Activated CD8-positive, alpha-beta memory T cell treated with anti-CD3 and anti-CD28 coated beads, Interleukin-2, amount 50 U/mL, for 24 hours (primary cell): ENCODE data around the gene TAOK3.
"Not testable (repeated sequence)": the region's sequence is repeated elsewhere in the genome, so short reads cannot be mapped to it uniquely, and the experiment has no call there.

ENCODE experiments used
- DNase-seq: peaks from one replicate; pipeline ENCODE4 v3.0.0-alpha.2; 2020; ENCODE audit errors: extremely low read depth

TAOK3 gene

GRCh38 chr12:118373616-118374015 is 909 bp upstream of the TAOK3 start:
- no peak for DNase-seq

- DNase-seq = no peak
These were observed 1.1 kb downstream of the TAOK3 start for GRCh38 chr12:118371321-118372282.

DNA sequence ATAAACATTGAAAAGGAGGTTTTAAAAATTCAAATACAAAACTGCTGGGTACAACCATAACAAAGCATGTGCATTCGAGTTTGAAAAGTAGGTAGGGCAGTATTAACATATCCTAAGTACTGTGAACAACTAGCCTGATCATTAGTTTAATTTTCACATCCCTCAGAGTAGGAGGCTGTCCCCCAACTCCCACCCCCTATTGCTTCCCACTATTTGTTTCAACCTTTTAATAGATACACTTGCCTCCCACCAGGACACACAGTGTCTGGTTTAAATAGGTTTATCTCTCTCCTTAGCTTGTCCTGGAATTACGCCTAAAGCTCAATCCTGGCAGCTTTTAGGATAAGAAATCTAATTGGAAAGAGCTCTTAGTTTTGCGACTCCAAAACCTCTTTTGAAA is 2.1 kb downstream of the TAOK3 start:
- no peak for DNase-seq

DNA sequence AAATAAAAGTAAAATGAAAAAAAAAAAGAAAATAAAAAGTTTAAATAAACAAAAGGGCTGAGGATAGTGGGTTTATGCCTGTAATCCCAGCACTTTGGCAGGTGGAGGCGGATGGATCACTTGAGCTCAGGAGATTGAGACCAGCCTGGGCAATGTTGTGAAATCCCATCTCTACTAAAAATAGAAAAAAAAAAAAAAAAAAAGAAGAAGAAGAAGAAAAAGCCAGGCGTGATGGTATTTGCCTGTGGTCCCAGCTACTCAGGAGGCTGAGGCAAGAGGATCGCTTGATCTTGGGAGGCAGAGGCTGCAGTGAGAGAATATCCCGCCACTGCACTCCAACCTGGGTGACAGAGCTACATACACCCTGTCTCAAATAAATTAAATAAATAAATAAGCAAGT is 3.9 kb downstream of the TAOK3 start:
- no peak for DNase-seq

DNA sequence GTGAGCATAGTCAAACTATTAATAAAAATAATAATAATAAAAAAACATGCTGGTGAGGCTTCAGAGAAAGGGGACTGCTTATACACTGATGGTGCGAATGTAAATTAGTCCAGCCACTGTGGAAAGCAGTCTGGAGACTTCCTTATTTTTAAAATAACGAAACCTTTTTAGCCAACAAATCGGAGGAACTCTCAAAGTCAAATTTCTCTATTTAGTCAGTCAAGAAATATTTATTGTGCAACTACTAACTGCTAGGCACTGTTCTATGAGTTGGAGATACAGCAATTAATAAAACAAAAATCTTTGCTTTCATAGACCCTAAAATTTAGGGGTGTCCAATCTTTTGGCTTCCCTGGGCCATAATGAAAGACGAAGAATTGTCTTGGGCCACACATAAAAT is 10.8 kb downstream of the TAOK3 start:
- no peak for DNase-seq

- no peak for DNase-seq
These were observed 11.7 kb downstream of the TAOK3 start for GRCh38 chr12:118361092-118361404.

DNA sequence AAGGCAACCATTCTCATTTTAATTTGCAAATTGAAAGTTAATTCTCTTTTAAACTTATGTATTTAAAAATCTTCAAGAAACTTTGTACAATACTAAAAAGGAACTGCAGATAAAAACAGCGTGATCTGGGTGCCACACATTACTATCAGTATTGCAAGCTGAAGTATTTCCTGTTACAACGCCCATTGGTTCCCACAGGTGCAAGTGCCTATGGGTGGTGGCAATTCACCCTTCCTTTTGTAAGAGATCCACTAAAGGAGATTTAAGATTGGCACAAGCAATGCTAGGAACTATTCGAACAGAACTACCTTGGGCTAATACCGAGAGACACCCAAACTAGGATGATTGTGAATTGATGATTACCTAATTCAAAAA is 13.2 kb downstream of the TAOK3 start:
- DNase-seq = no peak

DNA sequence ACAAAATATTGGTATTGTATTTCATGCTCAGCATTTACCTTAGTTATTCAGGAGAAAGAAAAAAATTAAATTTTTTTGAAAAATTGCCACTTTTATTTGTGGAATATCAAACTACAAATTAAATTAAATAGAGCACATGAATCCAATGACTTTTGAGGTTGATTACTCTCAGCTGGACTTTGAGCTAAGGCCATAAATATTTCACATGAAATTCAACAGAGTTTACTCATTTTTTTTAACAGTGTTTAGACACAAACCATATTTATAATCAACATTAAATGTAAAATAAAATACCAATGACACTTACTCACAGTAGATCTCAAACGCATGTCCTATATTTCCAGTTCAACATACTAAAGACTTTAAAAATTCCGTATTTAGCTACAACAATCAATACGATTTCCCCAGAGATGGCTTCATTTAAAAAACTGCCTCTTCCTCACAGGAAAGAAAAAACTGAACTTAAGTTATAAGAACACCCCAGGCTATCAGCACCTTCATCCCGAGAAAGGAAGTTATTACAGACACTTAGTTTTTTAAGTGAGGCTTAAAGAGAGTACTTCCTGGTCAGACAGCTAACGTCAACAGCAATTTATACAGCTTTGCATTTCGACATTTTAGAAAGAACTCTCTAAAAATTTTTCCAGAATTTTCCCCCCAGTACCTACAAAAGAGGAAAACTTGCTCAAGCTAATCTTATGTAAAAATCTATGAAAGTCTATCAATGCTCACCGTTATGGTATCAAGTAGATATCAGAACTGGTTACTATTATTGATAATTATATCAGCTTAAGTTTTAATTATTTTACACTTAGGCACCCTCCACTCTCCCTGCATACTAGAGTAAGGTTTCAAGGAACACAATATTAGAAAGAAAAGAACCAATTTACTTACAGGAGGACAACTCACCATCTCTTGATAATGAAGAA is 13.8 kb downstream of the TAOK3 start:
- no peak for DNase-seq

DNA sequence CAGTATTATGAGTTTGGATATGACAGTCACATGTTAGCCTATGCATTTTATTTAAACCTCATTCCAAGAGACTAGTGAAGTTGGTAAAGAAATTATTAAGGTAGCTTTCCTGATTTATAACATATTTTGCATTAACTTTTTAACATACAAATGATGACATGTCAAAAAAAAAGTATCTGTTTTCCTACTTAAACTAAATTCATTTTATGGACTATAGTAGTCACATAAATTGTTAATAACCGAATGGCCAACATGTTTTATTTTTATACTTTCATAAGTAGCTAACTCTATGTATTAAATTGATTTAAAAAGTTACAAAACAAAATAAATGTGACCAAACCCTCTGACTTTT is 14.7 kb downstream of the TAOK3 start:
- DNase-seq = no peak

DNA sequence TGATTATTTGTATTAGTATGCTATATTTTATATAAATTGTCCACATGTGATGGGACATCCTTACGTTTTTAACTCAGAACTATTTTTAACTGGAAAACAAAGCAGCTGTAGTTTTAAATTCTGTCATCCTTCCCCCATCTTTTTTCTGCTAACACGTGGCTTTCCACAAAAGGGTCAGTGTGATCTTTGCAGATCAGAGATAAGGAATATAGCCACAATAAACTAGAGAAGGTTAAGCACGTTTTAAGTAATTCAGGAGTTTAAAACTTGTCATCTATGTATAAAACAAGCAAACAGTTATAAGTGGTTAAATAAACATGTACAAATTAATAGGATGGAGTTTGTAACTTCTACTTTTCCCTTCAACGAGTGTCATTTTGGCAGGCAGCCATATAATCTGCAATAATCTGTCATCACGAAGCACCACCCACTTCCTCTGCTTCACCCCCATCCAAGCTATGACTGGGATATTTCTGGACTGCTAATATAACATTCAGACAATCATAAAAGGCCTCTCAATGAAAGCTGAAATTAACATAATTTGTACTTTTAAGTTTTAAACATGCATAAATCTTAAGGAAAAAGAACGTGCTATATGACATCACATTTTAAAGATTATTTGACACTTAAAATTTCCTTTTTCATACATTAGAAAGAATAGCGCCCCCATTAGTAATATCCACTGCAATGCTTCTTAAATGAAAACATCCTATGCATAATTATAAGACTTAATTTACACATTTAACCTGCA is 15.3 kb downstream of the TAOK3 start:
- no peak for DNase-seq

DNA sequence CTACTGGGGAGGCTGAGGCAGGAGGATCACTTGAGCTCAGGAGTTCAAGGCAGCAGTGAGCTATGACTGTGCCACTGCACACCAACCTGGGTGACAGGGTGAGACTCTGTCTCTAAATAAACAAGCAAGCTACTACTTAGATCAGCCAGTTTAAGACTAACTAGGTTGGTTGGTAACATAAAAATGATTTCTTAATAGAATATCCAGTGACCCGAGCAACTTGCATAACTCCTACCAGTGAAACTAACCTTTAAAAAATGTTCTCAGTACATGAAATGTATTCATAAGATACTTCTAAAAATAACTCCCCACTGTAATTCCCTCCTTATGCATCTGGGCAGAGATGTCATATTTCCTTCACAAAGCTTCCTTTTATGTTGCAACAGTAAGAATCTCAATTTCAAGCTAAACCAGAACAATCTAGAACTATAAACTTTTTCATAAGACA is 15.9 kb downstream of the TAOK3 start:
- DNase-seq = no peak

DNA sequence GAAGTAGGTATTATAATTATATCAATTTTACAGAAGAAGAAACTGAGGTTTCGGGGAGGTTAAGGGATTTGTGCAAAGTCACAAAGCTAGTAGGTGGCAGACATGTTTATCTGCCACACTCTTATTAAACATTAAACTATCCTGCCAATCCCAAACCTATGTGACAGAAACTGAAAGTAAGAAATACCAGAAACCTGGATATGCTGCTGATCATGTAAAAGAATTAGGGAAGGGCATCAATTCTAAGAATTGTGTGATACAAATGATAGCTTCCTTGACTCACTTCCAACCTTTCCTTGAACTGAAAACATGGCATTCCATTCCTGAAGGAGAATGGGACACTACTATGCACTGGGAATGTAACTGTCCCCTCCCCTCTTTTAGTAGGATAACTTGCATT is 16.9 kb downstream of the TAOK3 start:
- DNase-seq = no peak

GRCh38 chr12:118354903-118355302 is 17.8 kb downstream of the TAOK3 start:
- no peak for DNase-seq

- not testable (repeated sequence) for DNase-seq
These were observed 18.2 kb downstream of the TAOK3 start for GRCh38 chr12:118354503-118354902.

- no peak for DNase-seq
These were observed 19.0 kb downstream of the TAOK3 start for GRCh38 chr12:118353721-118354120.

DNA sequence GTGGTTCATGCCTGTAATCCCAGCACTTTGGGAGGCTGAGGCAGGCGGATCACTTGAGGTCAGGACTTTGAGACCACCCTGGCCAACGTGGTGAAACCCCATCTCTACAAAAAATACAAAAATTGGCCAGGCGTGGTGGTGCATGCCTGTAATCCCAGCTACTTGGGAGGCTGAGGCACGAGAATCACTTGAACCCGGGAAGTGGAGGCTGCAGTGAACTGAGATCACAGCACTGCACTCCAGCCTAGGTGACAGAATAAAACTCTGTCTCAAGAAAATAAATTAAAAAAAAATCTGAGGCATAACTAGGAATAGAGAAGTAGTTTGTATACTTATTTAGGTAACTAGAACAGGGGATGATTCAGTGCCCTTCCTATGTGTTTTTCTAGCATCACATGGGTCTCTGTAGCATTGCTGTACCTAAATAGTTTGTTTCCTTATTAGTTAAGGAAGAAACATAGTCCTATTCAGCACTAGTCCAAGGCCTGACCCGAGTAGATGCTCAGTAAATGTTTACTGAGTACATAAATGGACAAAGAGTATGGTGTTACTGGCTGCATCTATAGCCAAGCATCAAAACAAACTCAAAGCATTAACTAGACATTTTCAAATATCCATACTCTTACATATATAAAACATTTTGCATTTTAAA is 21.7 kb downstream of the TAOK3 start:
- no peak for DNase-seq

GRCh38 chr12:118347916-118348315 is 24.8 kb downstream of the TAOK3 start:
- DNase-seq = no peak

DNA sequence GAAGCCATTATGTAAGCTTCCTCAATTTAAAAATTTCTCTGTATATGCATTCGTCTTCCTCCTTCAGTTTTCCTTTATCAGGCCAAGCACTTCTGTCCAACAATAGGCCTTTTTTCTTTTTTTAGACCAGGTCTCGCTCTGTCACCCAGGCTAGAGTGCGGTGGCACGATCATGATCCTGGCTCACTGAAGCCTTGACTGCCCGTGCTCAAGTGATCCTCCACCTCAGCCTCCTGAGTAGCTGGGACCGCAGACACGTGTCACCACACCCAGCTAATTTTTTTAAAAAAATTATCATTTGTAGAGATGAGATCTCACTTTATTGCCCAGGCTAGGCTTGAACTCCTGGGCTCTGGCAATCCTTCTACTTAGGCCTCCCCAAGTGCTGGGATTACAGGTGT is 25.8 kb downstream of the TAOK3 start:
- no peak for DNase-seq

GRCh38 chr12:118345355-118345754 is 27.4 kb downstream of the TAOK3 start:
- DNase-seq = no peak

DNA sequence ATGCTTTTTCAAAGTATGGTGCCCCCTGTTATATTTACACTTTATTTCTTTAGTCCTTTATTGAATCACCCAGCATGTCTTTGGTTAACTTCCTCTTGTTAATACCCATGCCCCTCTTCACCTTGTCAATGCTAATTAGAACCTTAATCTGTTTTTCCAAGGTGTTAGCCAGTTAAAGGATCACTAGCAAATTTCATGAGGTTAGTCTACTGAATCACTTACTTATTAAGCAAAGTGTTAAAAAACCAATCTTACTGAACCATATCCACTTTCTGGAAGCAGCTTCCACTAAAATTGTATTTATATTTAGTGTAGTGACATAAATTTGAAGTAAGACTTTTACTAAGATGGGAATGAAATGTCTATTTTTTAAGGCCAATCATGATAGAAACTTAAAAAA is 27.9 kb downstream of the TAOK3 start:
- no peak for DNase-seq

DNA sequence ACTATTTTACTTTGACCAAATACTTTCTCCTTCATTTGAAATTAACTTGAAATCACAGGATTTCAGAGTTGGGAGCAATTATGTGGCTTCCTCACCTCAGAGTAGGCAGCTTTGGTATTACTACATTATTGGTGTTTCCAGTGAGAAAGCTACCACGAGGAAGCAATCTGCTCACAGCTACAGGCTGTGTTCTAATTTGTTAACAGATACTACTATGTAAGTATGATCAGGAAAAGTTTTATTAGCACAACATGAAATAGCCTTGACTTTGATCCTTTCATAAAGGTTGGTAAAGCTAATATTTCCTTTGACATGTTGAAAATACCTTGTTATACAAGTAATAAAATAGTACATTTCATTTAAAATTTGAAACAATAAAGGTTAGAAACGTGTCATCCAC is 30.6 kb downstream of the TAOK3 start:
- no peak for DNase-seq
